Stimulated activated naive B cell treated with anti-CD40 and anti-IgM and Interleukin-4, amounts not matched to agents 10 μg/mL and 1 μg/mL and 100 μg/mL, for 72 hours (primary cell): ENCODE results near the gene SERPINB8.

ENCODE experiments used
- ATAC-seq, 2 donors: fragments of 150-1000 bp; cut with Tn5 transposase; replicated peaks; 2 replicates each; pipeline ENCODE4 v1.10.0; 2021; ENCODE audit warnings: moderate library complexity in 1 of 2
- DNase-seq: peaks from one replicate; pipeline ENCODE4 v3.0.0; 2021
- H3K27ac Mint-ChIP-seq: one replicate; pipeline ENCODE4 v1.8.0; 2022; ENCODE audit warnings: mild to moderate bottlenecking, mixed read lengths
- H3K27me3 Mint-ChIP-seq, 2 donors: one replicate each; pipeline ENCODE4 v1.8.0; 2022; ENCODE audit warnings: mixed read lengths in 2 of 2
- H3K36me3 Mint-ChIP-seq, 2 donors: one replicate each; pipeline ENCODE4 v1.8.0; 2022; ENCODE audit warnings: mixed read lengths in 2 of 2, mild to moderate bottlenecking in 1 of 2
- H3K4me1 Mint-ChIP-seq, 2 donors: one replicate each; pipeline ENCODE4 v1.8.0; 2022; ENCODE audit warnings: mixed read lengths in 2 of 2, mild to moderate bottlenecking in 1 of 2
- H3K4me3 Mint-ChIP-seq, 2 donors: one replicate each; pipeline ENCODE4 v1.8.0; 2022; ENCODE audit warnings: mild to moderate bottlenecking in 2 of 2, mixed read lengths in 2 of 2, moderate library complexity in 1 of 2
- H3K9me3 Mint-ChIP-seq, 2 donors: one replicate each; pipeline ENCODE4 v1.8.0; 2022; ENCODE audit warnings: mixed read lengths in 2 of 2, mild to moderate bottlenecking in 1 of 2

Gene SERPINB8

GRCh38 chr18:63951302-63951705, 18.6 kb upstream of the SERPINB8 start:
- Mint-ChIP-seq H3K27ac (no peak overlapping the region), H3K36me3 (peaks cover 0 to 4% of the 10 kb centered on the region in 2 donors), H3K4me3 (no peak overlapping the region), H3K4me1 (peaks cover 10 to 18% of the 10 kb centered on the region in 2 donors), H3K27me3 (peaks cover 20 to 33% of the 10 kb centered on the region in 2 donors), H3K9me3 (peaks cover 3 to 5% of the 10 kb centered on the region in 2 donors)
- DNase-seq (no peak), ATAC-seq (peak in 1 of 2 donors; percentile 76)

GRCh38 chr18:63953811-63954210, 16.1 kb upstream of the SERPINB8 start:
- no peak overlapping the region for H3K27ac Mint-ChIP-seq
- H3K4me3 Mint-ChIP-seq, result no peak overlapping the region
- peaks cover 0 to 4% of the 10 kb centered on the region in 2 donors for H3K36me3 Mint-ChIP-seq
- ATAC-seq (no peak), DNase-seq (no peak)
- peaks cover 3 to 5% of the 10 kb centered on the region in 2 donors for H3K9me3 Mint-ChIP-seq
- peaks cover 17 to 33% of the 10 kb centered on the region in 2 donors for H3K27me3 Mint-ChIP-seq
- H3K4me1 Mint-ChIP-seq, result peaks cover 4 to 8% of the 10 kb centered on the region in 2 donors

- no peak overlapping the region for H3K27ac Mint-ChIP-seq
- H3K27me3 Mint-ChIP-seq, result peaks cover 20 to 40% of the 10 kb centered on the region in 2 donors
- no peaks in the 10 kb centered on the region for H3K9me3 Mint-ChIP-seq
- DNase-seq, result no peak
- H3K4me1 Mint-ChIP-seq, result no peaks in the 10 kb centered on the region
- no peak overlapping the region for H3K4me3 Mint-ChIP-seq
- no peak for ATAC-seq
- no peaks in the 10 kb centered on the region for H3K36me3 Mint-ChIP-seq
Observed at GRCh38 chr18:63956755-63957154, 13.1 kb upstream of the SERPINB8 start.

- Mint-ChIP-seq H3K4me3 (no peak overlapping the region), H3K36me3 (no peaks in the 10 kb centered on the region), H3K9me3 (no peaks in the 10 kb centered on the region), H3K27ac (no peak overlapping the region), H3K4me1 (no peaks in the 10 kb centered on the region), H3K27me3 (peaks cover 15 to 34% of the 10 kb centered on the region in 2 donors)
- no peak for DNase-seq
- no peak for ATAC-seq
Observed at GRCh38 chr18:63960891-63961290, 9.0 kb upstream of the SERPINB8 start.

GRCh38 chr18:63961435-63961980, 8.4 kb upstream of the SERPINB8 start:
- ATAC-seq (no peak), DNase-seq (no peak)
- Mint-ChIP-seq H3K4me3 (no peak overlapping the region), H3K4me1 (no peaks in the 10 kb centered on the region), H3K36me3 (no peaks in the 10 kb centered on the region), H3K9me3 (no peaks in the 10 kb centered on the region), H3K27me3 (peaks cover 14 to 32% of the 10 kb centered on the region in 2 donors), H3K27ac (no peak overlapping the region)

- Mint-ChIP-seq H3K27ac (no peak overlapping the region), H3K9me3 (no peaks in the 10 kb centered on the region), H3K4me3 (no peak overlapping the region), H3K27me3 (peaks cover 12 to 29% of the 10 kb centered on the region in 2 donors), H3K4me1 (no peaks in the 10 kb centered on the region), H3K36me3 (no peaks in the 10 kb centered on the region)
- ATAC-seq (no peak), DNase-seq (no peak)
Observed at GRCh38 chr18:63962137-63962536, 7.7 kb upstream of the SERPINB8 start.

- H3K27me3 Mint-ChIP-seq, result peaks cover 12 to 25% of the 10 kb centered on the region in 2 donors
- H3K4me3 Mint-ChIP-seq, result no peak overlapping the region
- ATAC-seq (peak; percentile 70 to 79), DNase-seq (no peak)
- no peaks in the 10 kb centered on the region for H3K36me3 Mint-ChIP-seq
- H3K27ac Mint-ChIP-seq, result no peak overlapping the region
- H3K4me1 Mint-ChIP-seq, result no peaks in the 10 kb centered on the region
- no peaks in the 10 kb centered on the region for H3K9me3 Mint-ChIP-seq
Observed at GRCh38 chr18:63963615-63964256, 6.1 kb upstream of the SERPINB8 start.

GRCh38 chr18:63964908-63965307, 5.0 kb upstream of the SERPINB8 start:
- DNase-seq (no peak), ATAC-seq (no peak)
- Mint-ChIP-seq H3K36me3 (peaks cover under 1 to 2% of the 10 kb centered on the region in 2 donors), H3K27me3 (peaks cover 12 to 19% of the 10 kb centered on the region in 2 donors), H3K27ac (no peak overlapping the region), H3K9me3 (no peaks in the 10 kb centered on the region), H3K4me1 (peaks cover 9 to 10% of the 10 kb centered on the region in 2 donors), H3K4me3 (no peak overlapping the region)

GRCh38 chr18:63965716-63966330, 4.1 kb upstream of the SERPINB8 start:
- DNase-seq (no peak), ATAC-seq (no peak)
- Mint-ChIP-seq H3K27ac (no peak overlapping the region), H3K36me3 (peaks cover 2 to 4% of the 10 kb centered on the region in 2 donors), H3K9me3 (no peaks in the 10 kb centered on the region), H3K4me3 (no peak overlapping the region), H3K4me1 (peaks cover 11 to 17% of the 10 kb centered on the region in 2 donors), H3K27me3 (peaks cover 12 to 13% of the 10 kb centered on the region in 2 donors)

GRCh38 chr18:63970809-63971205, 926 bp downstream of the SERPINB8 start:
- no peaks in the 10 kb centered on the region for H3K9me3 Mint-ChIP-seq
- DNase-seq (no peak), ATAC-seq (no peak)
- H3K4me3 Mint-ChIP-seq, result peak overlapping the region; percentile 99 to 100
- H3K27ac Mint-ChIP-seq, result peak overlapping the region; percentile 96
- peaks cover 5% of the 10 kb centered on the region in 2 donors for H3K27me3 Mint-ChIP-seq
- H3K4me1 Mint-ChIP-seq, result peaks cover 41 to 59% of the 10 kb centered on the region in 2 donors
- H3K36me3 Mint-ChIP-seq, result peaks cover 2 to 4% of the 10 kb centered on the region in 2 donors

GRCh38 chr18:63971320-63972001, 1.6 kb downstream of the SERPINB8 start:
- Mint-ChIP-seq H3K4me1 (peaks cover 41 to 61% of the 10 kb centered on the region in 2 donors), H3K4me3 (peak overlapping the region; percentile 99 to 100), H3K27ac (peak overlapping the region; percentile 96), H3K36me3 (peaks cover 2 to 4% of the 10 kb centered on the region in 2 donors), H3K27me3 (peaks cover 4% of the 10 kb centered on the region in 2 donors), H3K9me3 (no peaks in the 10 kb centered on the region)
- DNase-seq (no peak), ATAC-seq (no peak)

GRCh38 chr18:63972002-63972376, 2.1 kb downstream of the SERPINB8 start:
- Mint-ChIP-seq H3K9me3 (no peaks in the 10 kb centered on the region), H3K27ac (no peak overlapping the region), H3K4me1 (peaks cover 41 to 61% of the 10 kb centered on the region in 2 donors), H3K36me3 (peaks cover 2 to 4% of the 10 kb centered on the region in 2 donors), H3K27me3 (no peaks in the 10 kb centered on the region), H3K4me3 (no peak overlapping the region)
- no peak for DNase-seq
- no peak for ATAC-seq

GRCh38 chr18:63974991-63975390, 5.1 kb downstream of the SERPINB8 start:
- no peak for DNase-seq
- H3K9me3 Mint-ChIP-seq, result no peaks in the 10 kb centered on the region
- peaks cover under 1 to 3% of the 10 kb centered on the region in 2 donors for H3K36me3 Mint-ChIP-seq
- H3K4me3 Mint-ChIP-seq, result no peak overlapping the region
- H3K27me3 Mint-ChIP-seq, result no peaks in the 10 kb centered on the region
- peaks cover 40 to 66% of the 10 kb centered on the region in 2 donors for H3K4me1 Mint-ChIP-seq
- no peak for ATAC-seq
- H3K27ac Mint-ChIP-seq, result no peak overlapping the region

GRCh38 chr18:63975628-63976027, 5.7 kb downstream of the SERPINB8 start:
- ATAC-seq (peak; percentile 55 to 62), DNase-seq (no peak)
- no peak overlapping the region for H3K27ac Mint-ChIP-seq
- no peaks in the 10 kb centered on the region for H3K9me3 Mint-ChIP-seq
- H3K27me3 Mint-ChIP-seq, result no peaks in the 10 kb centered on the region
- H3K36me3 Mint-ChIP-seq, result peaks cover 0 to 4% of the 10 kb centered on the region in 2 donors
- H3K4me3 Mint-ChIP-seq, result no peak overlapping the region
- H3K4me1 Mint-ChIP-seq, result peaks cover 39 to 65% of the 10 kb centered on the region in 2 donors
